ENCODE measurements around the gene CPSF4L.

Gene CPSF4L

DNA sequence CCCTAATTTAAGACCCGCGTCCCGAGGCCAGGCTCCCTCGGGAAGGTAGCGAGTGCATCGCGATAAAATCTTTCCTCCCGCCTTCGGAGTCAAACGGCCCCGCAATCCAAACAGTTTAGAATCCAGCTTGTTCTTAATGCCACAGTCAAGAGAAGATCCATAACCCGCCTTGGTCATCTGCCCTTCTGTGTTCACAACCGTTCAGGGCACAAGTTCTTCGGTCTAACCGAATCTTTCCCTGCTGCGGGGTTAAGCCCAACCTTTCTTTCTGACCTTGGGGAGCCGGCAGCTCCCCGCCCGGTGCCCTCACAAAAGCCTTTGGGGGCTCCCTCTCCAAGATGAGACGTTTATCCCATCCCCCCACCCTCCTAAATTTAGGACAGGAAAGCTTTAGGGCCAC is 30.3 kb downstream of the CPSF4L start:
- no peak for DNase-seq

DNA sequence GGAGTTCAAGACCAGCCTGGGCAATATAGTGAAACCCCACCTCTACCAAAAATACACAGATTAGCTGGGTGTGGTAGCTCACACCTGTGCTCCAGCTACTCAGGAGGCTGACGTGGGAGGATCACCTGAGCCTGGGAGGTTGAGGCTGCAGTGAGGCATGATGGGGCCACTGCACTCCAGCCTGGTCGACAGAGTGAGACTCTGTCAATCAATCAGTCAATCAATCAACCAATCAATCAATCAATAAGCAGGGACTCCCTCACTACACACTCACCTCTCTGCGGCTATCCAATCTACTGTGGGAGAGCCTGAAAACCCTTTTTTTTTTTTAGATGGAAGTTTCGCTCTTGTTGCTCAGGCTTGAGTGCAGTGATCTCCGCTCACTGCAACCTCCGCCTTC is 31.6 kb downstream of the CPSF4L start:
- no peak for DNase-seq

DNA sequence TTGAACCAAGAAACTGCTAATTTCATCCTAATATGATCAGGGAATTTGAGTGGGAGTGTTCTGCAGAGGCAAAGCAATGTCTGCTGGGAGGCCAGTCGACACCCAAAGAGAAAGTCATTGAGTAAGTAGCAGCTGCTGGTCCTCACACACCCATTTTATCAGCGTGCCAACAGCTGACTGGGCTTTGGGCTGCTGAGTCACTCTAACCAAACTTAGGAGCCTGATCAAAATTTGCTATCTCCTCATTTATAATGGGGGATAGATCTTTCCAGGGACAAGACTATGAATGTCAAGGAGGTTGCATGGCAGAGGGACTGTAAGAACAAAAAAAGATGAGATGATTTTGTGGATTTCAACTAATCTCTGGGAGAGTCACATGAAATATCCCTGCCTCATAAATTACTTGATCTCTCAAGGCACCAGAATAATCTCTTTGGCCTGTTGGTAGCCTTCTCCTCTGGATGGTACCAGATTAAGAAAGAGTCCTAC is 32.9 kb downstream of the CPSF4L start:
- DNase-seq: no peak

DNA sequence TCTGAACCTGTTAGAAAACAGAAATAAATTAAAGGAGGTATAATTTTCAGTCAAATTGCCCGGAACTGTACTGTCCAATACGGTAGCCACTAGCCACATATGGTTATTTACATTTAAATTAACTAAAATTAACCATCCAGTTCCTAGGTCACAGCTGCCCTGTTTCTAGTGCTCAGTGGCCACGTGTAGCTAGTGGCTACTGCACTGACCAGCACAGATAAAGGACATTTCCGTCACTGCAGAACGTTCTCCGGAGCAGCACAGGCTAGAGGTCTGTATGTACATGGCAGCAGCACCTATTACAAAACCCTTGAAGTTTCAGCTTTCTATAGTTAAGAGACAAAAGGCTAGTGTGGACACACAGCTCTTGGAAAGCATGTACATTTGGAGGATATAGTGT is 33.7 kb downstream of the CPSF4L start:
- no peak for DNase-seq

DNA sequence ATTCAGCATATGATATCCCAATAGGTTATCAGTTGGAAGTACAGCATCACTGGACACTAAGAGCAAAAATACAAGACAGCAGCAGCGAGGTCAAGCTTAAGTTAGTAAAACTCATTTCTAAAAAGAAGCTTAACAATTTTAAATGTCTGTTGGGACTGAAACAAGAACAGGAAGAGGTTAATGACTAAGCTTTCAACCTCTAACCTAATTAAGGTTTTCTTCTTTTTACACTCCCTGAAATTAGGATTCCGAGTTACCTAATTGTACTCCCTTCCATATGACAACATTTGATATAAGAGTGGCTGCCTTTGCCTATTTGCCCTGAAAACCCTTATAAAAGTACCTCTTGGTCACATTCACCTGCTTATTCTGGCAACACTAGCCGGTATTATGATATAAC is 34.3 kb downstream of the CPSF4L start:
- DNase-seq: no peak

DNA sequence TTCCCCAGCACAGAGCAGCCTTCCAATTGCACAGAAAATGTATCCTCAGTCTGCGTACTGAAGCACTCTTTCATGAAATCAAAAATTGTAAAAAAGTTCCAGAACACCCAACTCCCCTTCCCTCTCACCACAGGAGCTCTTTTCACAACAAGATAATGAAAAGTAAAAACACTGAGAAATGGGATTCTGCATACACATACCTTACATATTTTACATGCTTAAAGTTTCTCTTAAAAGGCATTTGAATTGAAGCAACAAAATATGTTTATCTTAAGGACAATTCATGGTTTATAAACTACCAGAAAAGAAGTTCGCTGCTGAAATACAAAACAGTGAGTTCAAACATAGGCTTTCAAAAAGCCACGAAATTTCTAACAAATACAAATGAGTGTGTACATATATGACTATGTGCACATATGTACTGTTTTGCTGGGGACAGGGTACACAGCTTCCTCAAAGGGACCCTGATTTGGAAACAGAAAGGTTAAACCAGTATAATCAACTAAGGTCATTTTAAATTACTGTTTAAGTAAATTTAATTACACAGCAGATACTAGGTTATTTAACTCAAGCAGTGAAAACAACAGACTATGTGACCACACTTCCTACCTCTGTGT is 35.0 kb downstream of the CPSF4L start:
- no peak for DNase-seq

DNA sequence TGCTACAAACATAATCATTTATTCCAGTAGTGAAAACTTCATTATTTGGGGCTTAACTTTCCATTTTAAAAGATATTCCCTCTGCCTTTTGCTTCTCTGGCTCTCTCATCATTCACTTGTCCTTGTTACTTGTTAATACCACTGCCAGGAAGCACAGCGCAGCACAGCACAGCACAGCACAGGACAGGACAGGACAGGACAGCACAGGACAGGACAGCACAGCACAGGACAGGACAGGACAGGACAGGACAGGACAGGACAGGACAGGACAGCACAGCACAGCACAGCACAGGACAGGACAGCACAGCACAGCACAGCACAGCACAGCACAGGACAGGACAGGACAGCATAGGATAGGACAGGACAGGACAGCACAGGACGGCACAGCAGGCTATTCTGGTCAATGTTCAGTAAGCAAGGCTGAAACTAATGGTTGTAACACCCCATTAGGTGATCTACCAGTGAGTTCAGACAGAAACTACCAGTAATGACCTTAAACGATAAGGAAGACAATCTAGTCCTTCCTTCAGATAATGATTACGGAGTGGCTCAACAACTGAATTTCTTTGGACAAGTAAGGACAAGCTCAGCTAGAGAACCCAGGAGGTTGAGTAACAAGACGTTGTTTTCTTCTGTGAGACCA is 36.9 kb downstream of the CPSF4L start:
- no peak for DNase-seq

DNA sequence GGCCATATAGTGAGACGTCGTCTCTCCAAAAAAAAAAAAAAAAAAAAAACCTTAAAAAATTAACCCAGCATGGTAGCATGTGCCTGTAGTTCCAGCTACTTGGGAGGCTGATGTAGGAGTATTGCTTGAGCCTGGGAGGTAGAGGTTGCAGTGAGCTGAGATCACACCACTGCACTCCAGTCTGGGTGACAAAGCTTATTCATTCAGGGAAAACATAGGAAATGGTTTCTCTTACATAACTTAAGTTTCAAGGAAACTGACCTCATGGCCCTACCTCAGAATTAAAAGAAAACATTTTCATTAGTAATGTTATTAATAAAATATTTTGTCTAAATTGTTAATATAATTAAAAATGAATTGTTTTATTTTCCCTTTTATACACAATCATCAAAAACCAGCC is 37.4 kb downstream of the CPSF4L start:
- no peak for DNase-seq

DNA sequence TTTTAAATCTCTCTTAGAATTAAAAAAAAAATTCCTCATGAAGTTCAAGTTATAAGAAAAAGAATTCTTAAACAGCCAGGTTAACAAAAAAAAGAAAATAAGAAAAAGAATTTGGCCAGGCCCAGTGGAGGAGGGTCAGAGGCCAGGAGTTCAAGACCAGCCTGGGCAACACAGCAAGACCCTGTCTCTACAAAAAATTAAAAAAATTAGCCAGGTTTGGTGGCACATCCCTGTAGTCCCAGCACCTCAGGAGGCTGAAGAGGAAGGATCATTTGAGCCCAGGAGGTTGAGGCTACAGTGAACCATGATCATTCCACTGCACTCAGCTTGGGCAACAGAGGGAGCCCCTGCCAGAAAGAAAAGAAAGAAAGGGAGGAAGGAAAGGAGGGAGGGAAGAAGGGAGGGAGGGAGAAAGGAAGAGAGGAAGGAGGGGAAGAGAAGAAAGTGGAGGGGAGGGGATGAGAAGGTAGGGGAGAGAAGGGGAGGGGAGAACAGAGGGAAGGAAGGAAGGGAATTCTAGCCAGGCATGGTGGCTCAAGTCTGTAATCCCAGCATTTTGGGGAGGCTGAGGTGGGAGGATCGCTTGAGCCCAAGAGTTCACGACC is 38.0 kb downstream of the CPSF4L start:
- DNase-seq: no peak

DNA sequence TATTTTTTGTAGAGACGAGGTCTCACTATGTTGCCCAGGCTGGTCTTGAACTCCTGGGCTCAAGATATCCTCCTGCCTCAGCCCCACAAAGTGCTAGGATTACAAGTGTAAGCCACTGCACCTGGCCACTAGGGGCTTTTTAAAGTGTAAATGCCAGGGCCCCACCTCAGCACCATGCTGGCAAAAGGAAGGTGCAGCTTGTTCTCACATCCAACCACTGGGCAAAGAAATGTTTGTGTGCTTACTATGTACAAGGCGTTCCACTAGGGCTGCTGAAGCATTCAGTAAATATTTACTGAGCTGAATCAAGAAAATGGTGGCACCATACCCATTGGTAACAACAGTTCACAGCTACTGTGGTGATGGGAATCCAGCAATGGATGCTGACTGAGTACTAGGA is 46.2 kb downstream of the CPSF4L start:
- no peak for DNase-seq

DNA sequence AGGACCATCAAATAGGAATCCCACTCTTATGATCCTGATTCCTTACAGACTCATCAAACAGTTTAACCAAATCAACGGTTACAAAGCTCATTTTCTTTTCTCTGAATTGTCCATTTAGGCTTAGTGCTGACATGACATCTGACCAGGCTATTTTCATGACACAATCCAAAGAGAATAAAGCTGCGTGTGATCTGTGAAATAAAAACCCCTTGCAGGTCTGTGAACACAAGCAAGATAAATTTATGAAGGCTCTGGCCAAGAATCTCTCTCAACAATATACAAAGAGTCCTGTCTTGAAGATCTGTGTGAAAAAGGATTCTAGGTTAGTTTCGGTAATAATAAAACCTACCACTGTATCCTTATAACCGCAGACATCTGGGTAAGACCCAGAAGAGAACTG is 46.8 kb downstream of the CPSF4L start:
- no peak for DNase-seq

DNA sequence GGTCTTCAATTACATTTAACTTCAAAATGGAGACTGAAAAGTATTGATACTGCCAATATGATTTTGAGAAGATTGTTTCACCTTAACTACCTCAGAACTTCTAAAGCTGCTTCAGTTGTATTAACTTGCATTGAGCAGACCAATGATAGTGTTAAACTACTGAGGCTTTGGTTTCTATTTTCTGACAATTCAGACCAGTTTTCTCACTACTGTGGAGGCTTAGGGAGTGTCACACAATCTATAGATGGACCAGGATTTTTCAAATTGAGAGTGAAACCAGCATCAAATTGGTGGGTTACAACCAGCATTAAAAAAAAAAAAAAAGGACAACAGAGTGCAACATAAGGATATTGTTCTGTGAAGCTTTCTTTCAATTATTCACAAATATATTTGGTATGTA is 47.7 kb downstream of the CPSF4L start:
- DNase-seq: no peak

DNA sequence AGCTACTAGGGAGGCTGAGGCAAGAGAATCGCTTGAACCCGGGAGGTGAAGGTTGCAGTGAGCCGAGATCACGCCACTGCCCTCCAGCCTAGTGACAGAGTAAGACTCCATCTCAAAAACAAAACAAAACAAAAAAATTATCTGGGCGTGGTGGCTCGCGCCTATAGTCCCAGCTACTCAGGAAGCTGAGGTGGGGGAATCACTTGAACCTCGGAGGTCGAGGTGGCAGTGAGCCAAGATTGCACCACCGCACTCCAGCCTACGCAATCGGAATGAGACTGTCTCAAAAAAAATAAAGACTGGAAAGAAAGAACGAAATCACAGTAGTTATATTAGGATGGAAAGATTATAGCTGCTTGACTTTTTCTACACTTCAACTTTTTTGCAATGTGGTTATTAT is 49.9 kb downstream of the CPSF4L start:
- peak in 2 of 4 experiments; percentile 13 to 49 for DNase-seq

DNA sequence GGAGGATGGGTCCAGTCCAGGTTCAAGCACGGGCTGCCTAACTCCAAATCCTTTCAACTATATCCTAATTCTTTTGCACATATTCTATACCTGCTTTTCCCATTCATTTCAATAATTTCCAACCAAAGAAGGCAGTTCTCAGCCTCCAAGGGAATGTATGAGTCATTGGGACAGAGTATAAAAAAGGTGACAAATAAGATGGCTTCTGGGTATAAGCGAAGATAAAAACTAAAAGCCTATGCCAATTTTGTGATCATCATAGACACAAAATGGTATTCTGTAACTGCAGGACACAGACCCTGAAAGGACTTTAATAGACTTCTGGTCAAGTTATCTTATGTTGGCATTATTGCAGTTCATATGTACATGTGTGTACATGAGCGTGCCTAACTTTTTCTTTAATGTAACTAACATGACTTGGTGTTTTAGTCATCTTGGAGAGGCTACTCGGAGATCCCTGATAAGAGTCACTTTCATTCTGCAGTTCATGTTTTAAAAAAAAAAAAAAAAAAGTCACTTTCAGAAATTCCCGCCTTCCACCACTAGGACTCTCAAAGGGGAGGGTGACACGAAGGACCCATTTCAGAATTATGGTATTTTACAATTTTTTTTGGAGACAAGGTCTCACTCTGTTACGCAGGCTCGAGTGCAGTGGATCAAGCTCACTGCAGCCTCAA is 51.5 kb downstream of the CPSF4L start:
- DNase-seq: no peak

DNA sequence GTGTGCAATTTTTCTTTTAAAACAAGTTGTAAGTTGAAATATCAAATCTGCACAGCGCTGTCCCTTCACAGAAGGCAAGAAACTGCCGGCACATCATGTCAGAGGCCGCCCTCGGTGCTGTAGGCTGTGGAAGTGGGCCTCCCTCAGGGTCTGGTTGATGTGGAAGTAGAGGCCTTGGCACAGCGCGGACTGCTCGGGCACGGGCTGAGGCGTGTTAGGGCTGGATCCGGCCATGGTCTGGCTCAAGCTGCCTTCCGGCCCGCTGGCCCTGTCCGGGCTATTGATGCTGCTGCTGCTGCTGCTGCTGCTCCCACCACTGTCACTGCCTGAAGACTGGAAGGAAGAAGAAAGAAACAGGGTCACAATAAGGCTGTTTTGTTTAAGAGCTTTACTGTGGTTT is 52.2 kb downstream of the CPSF4L start:
- DNase-seq: no peak

DNA sequence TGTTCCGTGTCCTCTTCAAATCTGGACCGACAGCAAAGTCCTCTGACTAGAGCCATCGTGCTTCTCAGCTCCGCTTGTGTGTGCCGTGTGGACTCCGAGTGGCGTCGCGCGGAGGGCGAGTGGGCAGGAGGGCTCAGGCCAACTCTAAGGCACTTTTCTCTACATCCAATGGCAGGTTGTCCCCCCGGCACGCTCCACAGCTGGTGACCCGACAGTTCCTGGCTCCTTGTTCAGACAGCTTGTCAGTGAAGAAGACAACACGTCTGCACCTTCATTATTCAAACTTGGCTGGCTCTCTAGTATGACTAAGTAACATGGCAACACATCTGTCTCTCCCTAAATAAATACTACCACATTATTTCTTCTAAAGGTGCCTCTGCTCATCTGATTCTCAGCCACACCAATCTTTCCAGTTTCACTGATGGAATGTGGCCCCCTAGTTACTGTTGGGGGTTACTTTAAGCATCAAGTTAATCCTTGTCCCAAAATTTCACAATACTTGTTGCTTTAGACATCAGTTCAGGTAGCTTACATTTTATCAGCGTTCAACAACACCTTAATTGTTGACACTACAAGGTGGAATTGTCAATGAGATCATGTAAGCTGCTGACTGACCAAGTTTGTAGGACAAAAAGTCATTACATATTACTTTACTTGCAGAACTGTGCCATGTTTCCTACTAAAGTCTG is 53.4 kb downstream of the CPSF4L start:
- DNase-seq: no peak

DNA sequence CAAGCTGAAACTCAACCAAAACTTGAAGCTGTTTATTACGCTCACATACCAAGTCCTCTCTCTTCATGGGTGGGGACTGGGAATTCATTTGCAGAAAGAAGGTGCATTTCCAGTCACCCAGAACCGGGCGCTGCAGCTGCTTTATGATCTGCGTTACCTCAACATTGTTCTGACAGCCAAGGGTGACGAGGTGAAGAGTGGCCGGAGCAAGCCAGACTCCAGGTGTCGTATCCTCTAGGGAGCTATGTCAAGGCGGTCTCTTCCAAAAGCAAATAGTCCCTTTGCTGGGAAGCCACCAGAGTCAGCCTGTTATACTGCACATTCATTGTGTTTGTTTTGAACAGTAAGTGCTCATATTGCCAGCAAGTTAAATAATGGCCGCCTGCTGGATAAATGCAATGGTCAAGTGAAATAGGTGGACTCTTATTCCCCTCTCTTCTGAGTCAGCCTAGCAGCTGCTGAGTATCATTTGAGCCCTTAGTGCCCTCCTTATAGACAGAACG is 56.2 kb downstream of the CPSF4L start:
- no peak for DNase-seq

DNA sequence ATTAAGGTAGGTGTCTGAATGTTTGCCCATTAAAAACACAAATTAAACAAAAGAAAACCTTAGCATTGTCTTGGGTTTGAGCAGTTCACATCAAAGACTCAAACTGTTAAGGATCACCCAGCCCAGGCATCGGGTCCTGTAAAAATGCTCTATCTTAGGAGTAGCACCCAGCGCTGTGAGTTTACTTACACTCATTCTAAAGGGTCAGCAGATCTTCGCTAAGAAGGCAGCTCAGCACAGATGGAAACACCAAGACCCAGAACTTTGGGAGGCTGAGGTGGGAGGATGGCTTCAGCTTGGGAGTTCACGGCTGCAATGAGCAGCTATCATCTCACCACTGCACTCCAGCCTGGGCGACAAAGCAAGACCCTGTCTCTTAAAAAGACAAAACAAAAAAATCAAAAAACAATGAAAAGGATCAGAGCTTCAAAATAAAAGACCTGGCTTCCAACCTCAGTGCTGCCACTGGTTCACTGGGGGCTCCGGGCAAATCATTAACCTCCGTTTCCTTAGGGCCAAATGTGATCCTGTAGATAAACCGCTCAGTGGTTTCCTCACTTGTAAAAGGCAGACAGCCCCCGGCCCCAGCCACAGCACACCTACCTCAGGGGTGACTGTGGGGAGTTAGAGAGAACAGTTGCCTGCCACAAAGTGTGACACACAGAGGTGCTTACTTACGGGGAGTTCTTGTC is 57.7 kb downstream of the CPSF4L start:
- peak in 1 of 4 experiments; percentile 2 for DNase-seq

DNA sequence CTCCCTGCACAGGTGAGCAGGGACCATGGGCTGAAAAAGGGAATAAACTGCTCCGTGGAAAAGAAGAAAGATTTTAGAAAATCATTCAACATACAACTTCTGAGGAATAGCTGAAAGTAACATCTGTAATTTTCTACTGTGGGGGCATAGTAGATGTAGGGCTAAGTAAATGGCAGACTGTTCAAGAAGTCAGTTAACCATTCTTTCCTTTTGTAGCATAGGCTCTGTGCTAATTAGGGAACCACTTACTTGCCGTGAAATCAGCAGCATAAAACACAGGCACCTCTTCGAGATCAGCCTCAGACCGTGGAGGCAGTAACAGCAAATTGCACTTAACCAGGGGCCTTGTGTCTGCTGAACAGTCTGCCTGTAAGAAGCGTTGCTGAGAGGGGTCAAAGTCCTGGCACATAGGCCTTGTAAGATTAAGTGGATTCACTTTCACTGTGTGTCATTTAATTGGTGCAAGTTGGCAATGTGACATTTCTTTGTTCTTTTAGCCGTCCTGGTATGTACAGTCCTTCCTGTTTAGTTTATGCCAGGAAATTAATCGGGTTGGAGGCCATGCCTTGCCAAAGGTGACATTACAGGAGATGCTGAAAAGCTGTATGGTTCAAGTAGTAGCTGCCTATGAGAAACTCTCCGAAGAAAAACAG is 58.4 kb downstream of the CPSF4L start:
- no peak for DNase-seq

DNA sequence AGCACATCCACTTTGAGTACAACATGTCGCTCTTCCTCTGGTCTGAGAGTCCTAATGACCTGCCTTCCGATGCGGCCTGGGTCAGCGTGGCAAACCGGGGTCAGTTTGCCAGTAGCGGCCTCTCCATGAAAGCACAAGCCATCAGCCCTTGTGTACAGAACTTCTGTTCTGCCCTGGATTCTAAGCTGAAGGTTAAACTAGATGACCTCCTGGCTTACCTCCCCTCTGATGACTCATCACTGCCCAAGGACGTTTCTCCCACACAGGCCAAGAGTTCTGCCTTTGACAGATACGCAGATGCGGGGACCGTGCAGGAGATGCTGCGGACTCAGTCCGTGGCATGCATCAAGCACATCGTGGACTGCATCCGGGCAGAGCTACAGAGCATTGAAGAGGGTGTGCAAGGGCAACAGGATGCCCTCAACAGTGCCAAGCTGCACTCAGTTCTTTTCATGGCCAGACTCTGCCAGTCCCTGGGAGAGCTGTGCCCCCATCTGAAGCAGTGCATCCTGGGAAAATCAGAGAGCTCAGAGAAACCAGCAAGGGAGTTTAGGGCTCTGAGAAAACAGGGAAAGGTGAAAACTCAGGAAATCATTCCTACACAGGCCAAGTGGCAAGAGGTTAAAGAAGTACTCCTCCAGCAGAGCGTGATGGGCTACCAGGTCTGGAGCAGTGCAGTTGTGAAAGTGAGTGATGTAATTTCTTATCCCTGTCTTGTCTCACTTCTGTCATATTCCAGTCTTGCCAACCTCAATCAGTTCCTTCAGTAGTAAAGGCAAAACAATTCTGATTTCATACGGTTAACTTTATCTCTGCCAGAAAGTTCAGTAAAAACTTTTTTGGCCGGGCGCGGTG is 60.2 kb downstream of the CPSF4L start:
- no peak for DNase-seq

DNA sequence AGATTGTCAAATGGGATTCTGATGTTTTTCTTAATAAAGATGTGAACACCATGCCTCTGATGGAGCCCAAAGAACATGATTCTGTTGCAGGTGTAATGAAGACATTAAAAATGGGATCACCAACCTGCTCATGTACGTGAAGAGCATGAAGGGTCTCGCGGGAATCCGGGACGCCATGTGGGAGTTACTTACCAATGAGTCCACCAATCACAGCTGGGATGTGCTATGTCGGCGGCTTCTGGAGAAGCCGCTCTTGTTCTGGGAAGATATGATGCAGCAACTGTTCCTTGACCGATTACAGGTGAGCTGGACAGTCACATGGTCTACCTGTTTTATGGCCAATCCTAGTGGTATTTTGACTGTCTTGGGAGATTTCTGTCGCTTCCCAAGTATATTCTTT is 61.2 kb downstream of the CPSF4L start:
- DNase-seq: no peak

Measured in activated naive CD4-positive, alpha-beta T cell (primary cell).